HepG2 (cell line): ENCODE data around the gene SAPCD1. TPM values are rescaled to one million over a fixed set of nuclear protein-coding genes. Genes with fewer than 3 reads are reported as not detected.
A peak's percentile ranks its signal among the peaks of the same experiment; 100 is the strongest.

Experiments
- CAMTA2 ChIP-seq: sonication (generic); formaldehyde crosslinking; IDR thresholded peaks from 2 replicates; pipeline ENCODE4 v1.4.0; 2020; ENCODE audit warnings: mild to moderate bottlenecking, missing genetic modification reagents, borderline replicate concordance
- RBM22 ChIP-seq: fragments of 200-400 bp; formaldehyde crosslinking; optimal IDR thresholded peaks from 2 replicates; pipeline ENCODE3; 2017; ENCODE audit warnings: mild to moderate bottlenecking, low read length, moderate library complexity
- RBM39 ChIP-seq: fragments of 200-400 bp; formaldehyde crosslinking; IDR thresholded peaks from one replicate; pipeline ENCODE4 v1.6.1; 2018; ENCODE audit warnings: antibody characterized with exemption, mild to moderate bottlenecking, low read depth, low read length; ENCODE audit not compliant: poor library complexity, severe bottlenecking
- SAP130 ChIP-seq: IDR thresholded peaks from 2 replicates; pipeline ENCODE4 v1.6.1; 2016; ENCODE audit warnings: low read depth
- SNAI1 ChIP-seq: sonication (generic); formaldehyde crosslinking; IDR thresholded peaks from 2 replicates; pipeline ENCODE4 v1.5.0; 2020; ENCODE audit warnings: mild to moderate bottlenecking, missing genetic modification reagents, borderline replicate concordance
- TP53 ChIP-seq: sonication (generic); formaldehyde crosslinking; conservative IDR thresholded peaks from 2 replicates; pipeline ENCODE4 v1.4.0; 2020; ENCODE audit warnings: missing genetic modification reagents
- ZKSCAN8 ChIP-seq: IDR thresholded peaks from 2 replicates; pipeline ENCODE4 v1.6.1; 2016; ENCODE audit warnings: borderline replicate concordance, missing genetic modification reagents, missing compliant biosample characterization
- ZNF589 ChIP-seq: sonication (generic); formaldehyde crosslinking; conservative IDR thresholded peaks from 2 replicates; pipeline ENCODE4 v1.8.0; 2022; ENCODE audit warnings: mild to moderate bottlenecking, moderate library complexity, missing genetic modification reagents
- ZNF644 ChIP-seq: IDR thresholded peaks from 2 replicates; pipeline ENCODE4 v1.6.1; 2016; ENCODE audit warnings: low read depth
- ZNF674 ChIP-seq: sonication (generic); formaldehyde crosslinking; IDR thresholded peaks from 2 replicates; pipeline ENCODE4 v1.5.0; 2020; ENCODE audit warnings: low read depth, mild to moderate bottlenecking, missing genetic modification reagents
- ZNF761 ChIP-seq: sonication (generic); formaldehyde crosslinking; conservative IDR thresholded peaks from 2 replicates; pipeline ENCODE4 v1.4.0; 2020; ENCODE audit warnings: mild to moderate bottlenecking, missing genetic modification reagents
- polyA plus RNA-seq, 8 experiments: library from polyadenylated mRNA; depleted of rRNA in 3 of 8; stranded (reverse) in 7 of 8; unstranded in 1 of 8; fragments of >200 nt; fragmentation: Illumina TruSeq in 4 of 8; extraction: Trizol in 4 of 8; gene quantifications; 2 replicates each; pipeline versions ENCODE4 v1.2.1 to v1.2.3, GENCODE V29; 2011 to 2016; ENCODE audit warnings: low read depth in 4 of 8, missing spikeins in 1 of 8, mixed read lengths in 1 of 8; ENCODE audit not compliant: insufficient read depth in 1 of 8
- total RNA-seq, 5 experiments: library from RNA; depleted of rRNA; stranded (reverse); fragments of >200 nt; fragmentation: Illumina TruSeq; extraction: Trizol; gene quantifications; 2 replicates each; pipeline ENCODE4 v1.2.3, GENCODE V29; 2016; ENCODE audit warnings: low read depth in 1 of 5
- TF ChIP-seq, protein P1 (sequence below): sonication (generic); formaldehyde crosslinking; conservative IDR thresholded peaks from 2 replicates; pipeline ENCODE4 v1.4.0; 2020; ENCODE audit warnings: missing genetic modification reagents
- TF ChIP-seq, protein P2 (sequence below): sonication (generic); formaldehyde crosslinking; IDR thresholded peaks from 2 replicates; pipeline ENCODE4 v1.4.0; 2020; ENCODE audit warnings: missing genetic modification reagents, borderline replicate concordance
- TF ChIP-seq, protein P3 (sequence below): sonication (generic); formaldehyde crosslinking; IDR thresholded peaks from 2 replicates; pipeline ENCODE4 v1.4.0; 2020; ENCODE audit warnings: missing genetic modification reagents
- TF ChIP-seq, protein P4 (sequence below): sonication (generic); formaldehyde crosslinking; conservative IDR thresholded peaks from 2 replicates; pipeline ENCODE4 v1.4.0; 2020; ENCODE audit warnings: missing genetic modification reagents
- TF ChIP-seq, protein P5 (sequence below): IDR thresholded peaks from 2 replicates; pipeline ENCODE4 v1.6.1; 2016; ENCODE audit warnings: missing compliant biosample characterization, missing genetic modification reagents, borderline replicate concordance
- TF ChIP-seq, protein P6 (sequence below): sonication (generic); formaldehyde crosslinking; IDR thresholded peaks from 2 replicates; pipeline ENCODE4 v1.5.0; 2020; ENCODE audit warnings: missing genetic modification reagents, mild to moderate bottlenecking, borderline replicate concordance

Gene SAPCD1
- total and polyA plus RNA-seq, 2 of the 13 experiments (the other 11 are each of a cell fraction or from before 2014, with no cell fraction given): 2.5 to 3.9 TPM

DNA sequence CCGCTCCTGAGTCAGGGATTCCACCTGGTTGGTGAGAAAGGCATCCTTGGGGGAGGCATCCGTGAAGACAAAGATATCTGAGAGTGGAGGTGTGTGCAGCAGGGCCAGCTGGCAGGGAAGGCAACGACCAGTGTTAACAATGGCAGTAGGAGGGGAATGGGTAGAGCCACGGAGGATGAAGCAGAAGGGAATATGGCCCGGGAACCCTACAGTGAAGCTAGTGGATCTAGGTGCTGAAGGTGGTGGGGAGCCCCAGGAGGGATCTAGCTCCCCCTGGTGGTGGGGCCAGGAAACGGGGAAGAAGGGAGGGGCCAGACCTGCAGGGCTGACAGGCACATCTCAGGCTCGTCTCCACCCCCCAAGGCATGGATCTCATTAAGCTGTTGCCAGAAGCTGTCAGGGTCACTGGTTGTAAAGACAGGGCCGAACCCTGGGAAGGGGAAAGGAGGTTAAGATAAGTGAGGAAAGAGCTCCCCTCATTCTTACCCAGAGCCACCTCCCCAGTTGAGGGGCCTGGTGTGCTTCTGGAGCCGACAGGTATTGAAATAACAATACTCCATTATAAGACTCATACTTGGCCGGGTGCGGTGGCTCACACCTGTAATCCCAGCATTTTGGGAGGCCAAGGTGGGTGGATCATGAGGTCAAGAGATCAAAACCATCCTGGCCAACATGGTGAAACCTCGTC is 7.4 kb downstream of the SAPCD1 start (continued):
- TF ChIP-seq, protein P1, sequence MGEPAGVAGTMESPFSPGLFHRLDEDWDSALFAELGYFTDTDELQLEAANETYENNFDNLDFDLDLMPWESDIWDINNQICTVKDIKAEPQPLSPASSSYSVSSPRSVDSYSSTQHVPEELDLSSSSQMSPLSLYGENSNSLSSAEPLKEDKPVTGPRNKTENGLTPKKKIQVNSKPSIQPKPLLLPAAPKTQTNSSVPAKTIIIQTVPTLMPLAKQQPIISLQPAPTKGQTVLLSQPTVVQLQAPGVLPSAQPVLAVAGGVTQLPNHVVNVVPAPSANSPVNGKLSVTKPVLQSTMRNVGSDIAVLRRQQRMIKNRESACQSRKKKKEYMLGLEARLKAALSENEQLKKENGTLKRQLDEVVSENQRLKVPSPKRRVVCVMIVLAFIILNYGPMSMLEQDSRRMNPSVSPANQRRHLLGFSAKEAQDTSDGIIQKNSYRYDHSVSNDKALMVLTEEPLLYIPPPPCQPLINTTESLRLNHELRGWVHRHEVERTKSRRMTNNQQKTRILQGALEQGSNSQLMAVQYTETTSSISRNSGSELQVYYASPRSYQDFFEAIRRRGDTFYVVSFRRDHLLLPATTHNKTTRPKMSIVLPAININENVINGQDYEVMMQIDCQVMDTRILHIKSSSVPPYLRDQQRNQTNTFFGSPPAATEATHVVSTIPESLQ: no peak; the same call in 1 of the 2 replicates
- peak; percentile 76 for TF ChIP-seq SAP130 (CRISPR knock-in tag)
- TF ChIP-seq ZNF589 (CRISPR knock-in tag): no peak
- TF ChIP-seq, protein P2, sequence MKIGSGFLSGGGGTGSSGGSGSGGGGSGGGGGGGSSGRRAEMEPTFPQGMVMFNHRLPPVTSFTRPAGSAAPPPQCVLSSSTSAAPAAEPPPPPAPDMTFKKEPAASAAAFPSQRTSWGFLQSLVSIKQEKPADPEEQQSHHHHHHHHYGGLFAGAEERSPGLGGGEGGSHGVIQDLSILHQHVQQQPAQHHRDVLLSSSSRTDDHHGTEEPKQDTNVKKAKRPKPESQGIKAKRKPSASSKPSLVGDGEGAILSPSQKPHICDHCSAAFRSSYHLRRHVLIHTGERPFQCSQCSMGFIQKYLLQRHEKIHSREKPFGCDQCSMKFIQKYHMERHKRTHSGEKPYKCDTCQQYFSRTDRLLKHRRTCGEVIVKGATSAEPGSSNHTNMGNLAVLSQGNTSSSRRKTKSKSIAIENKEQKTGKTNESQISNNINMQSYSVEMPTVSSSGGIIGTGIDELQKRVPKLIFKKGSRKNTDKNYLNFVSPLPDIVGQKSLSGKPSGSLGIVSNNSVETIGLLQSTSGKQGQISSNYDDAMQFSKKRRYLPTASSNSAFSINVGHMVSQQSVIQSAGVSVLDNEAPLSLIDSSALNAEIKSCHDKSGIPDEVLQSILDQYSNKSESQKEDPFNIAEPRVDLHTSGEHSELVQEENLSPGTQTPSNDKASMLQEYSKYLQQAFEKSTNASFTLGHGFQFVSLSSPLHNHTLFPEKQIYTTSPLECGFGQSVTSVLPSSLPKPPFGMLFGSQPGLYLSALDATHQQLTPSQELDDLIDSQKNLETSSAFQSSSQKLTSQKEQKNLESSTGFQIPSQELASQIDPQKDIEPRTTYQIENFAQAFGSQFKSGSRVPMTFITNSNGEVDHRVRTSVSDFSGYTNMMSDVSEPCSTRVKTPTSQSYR (CRISPR knock-in tag): peak; percentile 50; the same call in 1 of the 2 replicates
- TF ChIP-seq, protein P3, sequence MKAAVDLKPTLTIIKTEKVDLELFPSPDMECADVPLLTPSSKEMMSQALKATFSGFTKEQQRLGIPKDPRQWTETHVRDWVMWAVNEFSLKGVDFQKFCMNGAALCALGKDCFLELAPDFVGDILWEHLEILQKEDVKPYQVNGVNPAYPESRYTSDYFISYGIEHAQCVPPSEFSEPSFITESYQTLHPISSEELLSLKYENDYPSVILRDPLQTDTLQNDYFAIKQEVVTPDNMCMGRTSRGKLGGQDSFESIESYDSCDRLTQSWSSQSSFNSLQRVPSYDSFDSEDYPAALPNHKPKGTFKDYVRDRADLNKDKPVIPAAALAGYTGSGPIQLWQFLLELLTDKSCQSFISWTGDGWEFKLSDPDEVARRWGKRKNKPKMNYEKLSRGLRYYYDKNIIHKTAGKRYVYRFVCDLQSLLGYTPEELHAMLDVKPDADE: no peak
- peak; percentile 53; the same call in 1 of the 2 replicates for TF ChIP-seq ZNF644 (CRISPR knock-in tag)
- TF ChIP-seq, protein P4, sequence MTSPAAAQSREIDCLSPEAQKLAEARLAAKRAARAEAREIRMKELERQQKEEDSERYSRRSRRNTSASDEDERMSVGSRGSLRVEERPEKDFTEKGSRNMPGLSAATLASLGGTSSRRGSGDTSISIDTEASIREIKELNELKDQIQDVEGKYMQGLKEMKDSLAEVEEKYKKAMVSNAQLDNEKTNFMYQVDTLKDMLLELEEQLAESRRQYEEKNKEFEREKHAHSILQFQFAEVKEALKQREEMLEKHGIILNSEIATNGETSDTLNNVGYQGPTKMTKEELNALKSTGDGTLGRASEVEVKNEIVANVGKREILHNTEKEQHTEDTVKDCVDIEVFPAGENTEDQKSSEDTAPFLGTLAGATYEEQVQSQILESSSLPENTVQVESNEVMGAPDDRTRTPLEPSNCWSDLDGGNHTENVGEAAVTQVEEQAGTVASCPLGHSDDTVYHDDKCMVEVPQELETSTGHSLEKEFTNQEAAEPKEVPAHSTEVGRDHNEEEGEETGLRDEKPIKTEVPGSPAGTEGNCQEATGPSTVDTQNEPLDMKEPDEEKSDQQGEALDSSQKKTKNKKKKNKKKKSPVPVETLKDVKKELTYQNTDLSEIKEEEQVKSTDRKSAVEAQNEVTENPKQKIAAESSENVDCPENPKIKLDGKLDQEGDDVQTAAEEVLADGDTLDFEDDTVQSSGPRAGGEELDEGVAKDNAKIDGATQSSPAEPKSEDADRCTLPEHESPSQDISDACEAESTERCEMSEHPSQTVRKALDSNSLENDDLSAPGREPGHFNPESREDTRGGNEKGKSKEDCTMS (CRISPR knock-in tag): no peak
- TF ChIP-seq RBM39: no peak
- TF ChIP-seq, protein P5, sequence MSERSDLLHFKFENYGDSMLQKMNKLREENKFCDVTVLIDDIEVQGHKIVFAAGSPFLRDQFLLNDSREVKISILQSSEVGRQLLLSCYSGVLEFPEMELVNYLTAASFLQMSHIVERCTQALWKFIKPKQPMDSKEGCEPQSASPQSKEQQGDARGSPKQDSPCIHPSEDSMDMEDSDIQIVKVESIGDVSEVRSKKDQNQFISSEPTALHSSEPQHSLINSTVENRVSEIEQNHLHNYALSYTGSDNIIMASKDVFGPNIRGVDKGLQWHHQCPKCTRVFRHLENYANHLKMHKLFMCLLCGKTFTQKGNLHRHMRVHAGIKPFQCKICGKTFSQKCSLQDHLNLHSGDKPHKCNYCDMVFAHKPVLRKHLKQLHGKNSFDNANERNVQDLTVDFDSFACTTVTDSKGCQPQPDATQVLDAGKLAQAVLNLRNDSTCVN (CRISPR knock-in tag): 0 out of 2 replicates have a peak, but pooled peaks have one; percentile 34
- TF ChIP-seq ZNF674 (CRISPR knock-in tag): no peak
- no peak for TF ChIP-seq RBM22
- TF ChIP-seq, protein P6, sequence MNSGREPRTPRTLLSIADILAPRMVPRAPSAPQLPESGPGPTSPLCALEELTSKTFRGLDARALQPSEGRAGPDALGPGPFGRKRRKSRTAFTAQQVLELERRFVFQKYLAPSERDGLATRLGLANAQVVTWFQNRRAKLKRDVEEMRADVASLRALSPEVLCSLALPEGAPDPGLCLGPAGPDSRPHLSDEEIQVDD (CRISPR knock-in tag): no peak
- peak; percentile 62; the same call in 1 of the 2 replicates for TF ChIP-seq ZKSCAN8 (CRISPR knock-in tag)
- TF ChIP-seq CAMTA2 (CRISPR knock-in tag): no peak
- TF ChIP-seq ZNF761 (CRISPR knock-in tag): no peak
- TF ChIP-seq TP53 (CRISPR knock-in tag): no peak
- no peak for TF ChIP-seq SNAI1 (CRISPR knock-in tag)
